IPS DF 6.9 (cell line): ENCODE data around the gene HSDL2.

Experiments
- DNase-seq: peaks from one replicate; pipeline ENCODE4 v3.0.0-alpha.2; 2013; ENCODE audit warnings: low read depth, low spot score
- H3K27ac ChIP-seq: one replicate; pipeline ENCODE4 v1.5.1; 2013; ENCODE audit warnings: low read length, control low read depth
- H3K27me3 ChIP-seq: 2 replicates; pipeline ENCODE4 v1.6.1; 2013; ENCODE audit warnings: mild to moderate bottlenecking, low read length; ENCODE audit not compliant: control insufficient read depth, insufficient read depth
- H3K36me3 ChIP-seq: 2 replicates; pipeline ENCODE4 v1.6.1; 2013; ENCODE audit warnings: low read length; ENCODE audit not compliant: control insufficient read depth, insufficient read depth
- H3K4me1 ChIP-seq: 2 replicates; pipeline ENCODE4 v1.6.1; 2013; ENCODE audit warnings: low read length; ENCODE audit not compliant: control insufficient read depth, insufficient read depth
- H3K4me3 ChIP-seq: 2 replicates; pipeline ENCODE4 v1.5.1; 2013; ENCODE audit warnings: mild to moderate bottlenecking, low read length
- H3K9me3 ChIP-seq: 2 replicates; pipeline ENCODE4 v1.6.1; 2013; ENCODE audit warnings: low read length, inconsistent platforms; ENCODE audit not compliant: control insufficient read depth, insufficient read depth
- WGBS: extraction: QIAGEN DNeasy Blood & Tissue Kit; methylation state at CpG from one replicate; pipeline ENCODE4 v1.1.7; 2013; ENCODE audit warnings: mixed read lengths, missing lambda C conversion rate; ENCODE audit not compliant: insufficient read length, insufficient coverage; 5-methylcytosine and 5-hydroxymethylcytosine counted together

HSDL2 gene

GRCh38 chr9:112341730-112342129 is 38.2 kb upstream of the HSDL2 start:
- Histone ChIP-seq H3K9me3 (no peaks in the 10 kb centered on the region), H3K27me3 (no peaks in the 10 kb centered on the region), H3K36me3 (no peaks in the 10 kb centered on the region), H3K4me1 (peaks cover 1% of the 10 kb centered on the region; the same call in 1 of the 2 replicates), H3K4me3 (no peak overlapping the region), H3K27ac (no peak overlapping the region)
- no peak for DNase-seq

DNA sequence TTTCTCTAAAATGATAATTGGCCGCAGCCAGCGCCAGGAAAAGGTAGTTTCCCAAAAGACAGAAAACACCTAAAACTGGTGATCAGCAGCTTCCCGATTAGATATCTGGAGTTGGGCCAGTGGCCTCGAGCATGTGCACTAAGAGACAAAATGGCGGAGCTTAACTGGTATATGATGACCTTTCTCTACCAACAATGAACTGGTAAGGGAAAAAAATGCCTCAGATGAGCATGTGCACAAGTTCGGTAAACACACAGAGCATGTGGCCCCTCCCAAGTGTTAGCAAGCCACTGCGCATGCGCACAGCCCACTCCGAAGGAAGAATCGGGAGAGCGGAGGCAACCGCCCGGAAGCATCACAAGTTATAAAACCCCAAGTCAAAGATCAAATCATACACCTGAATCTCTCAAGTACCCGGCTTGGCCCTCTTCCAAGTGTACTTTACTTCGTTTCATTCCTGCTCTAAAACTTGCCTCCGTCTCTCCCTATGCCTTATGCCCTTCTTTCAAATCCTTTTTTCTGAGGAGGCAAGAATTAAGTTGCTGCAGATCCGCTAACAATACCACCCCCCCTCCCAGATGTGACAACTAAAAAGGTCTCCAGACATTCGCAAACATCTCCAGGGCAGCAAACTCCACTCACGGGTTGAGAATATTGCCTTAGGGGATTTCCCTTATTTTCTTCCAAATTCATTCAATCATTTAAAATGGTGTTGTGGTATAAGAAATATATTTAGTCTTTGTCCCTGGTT is 31.5 kb upstream of the HSDL2 start:
- Histone ChIP-seq H3K27me3 (no peaks in the 10 kb centered on the region), H3K36me3 (no peaks in the 10 kb centered on the region), H3K27ac (no peak overlapping the region), H3K4me1 (peaks cover 2% of the 10 kb centered on the region; the same call in 1 of the 2 replicates), H3K9me3 (no peaks in the 10 kb centered on the region), H3K4me3 (no peak overlapping the region)
- DNase-seq: no peak
- WGBS: no CpG with 5 or more reads among the region's 19 CpGs

DNA sequence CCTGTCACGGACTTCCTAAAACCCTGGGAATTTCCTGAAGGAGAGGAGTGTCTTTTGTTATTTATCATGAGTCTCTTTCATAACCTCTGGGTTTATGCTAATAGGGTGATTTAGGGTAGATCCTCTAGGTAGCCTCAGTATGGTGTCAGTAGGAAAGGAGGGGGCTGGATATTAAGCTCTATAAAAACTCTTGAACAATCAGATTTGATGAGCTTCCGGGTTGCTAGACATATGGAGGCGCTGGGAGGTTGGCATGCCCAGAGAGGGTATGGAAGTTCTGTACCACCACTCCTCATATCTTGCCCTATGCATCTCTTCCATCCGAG is 30.9 kb upstream of the HSDL2 start:
- DNase-seq: no peak
- Histone ChIP-seq H3K27me3 (no peaks in the 10 kb centered on the region), H3K4me3 (no peak overlapping the region), H3K4me1 (peaks cover 2% of the 10 kb centered on the region; the same call in 1 of the 2 replicates), H3K9me3 (no peaks in the 10 kb centered on the region), H3K27ac (no peak overlapping the region), H3K36me3 (no peaks in the 10 kb centered on the region)
- WGBS: no CpG with 5 or more reads among the region's 4 CpGs

DNA sequence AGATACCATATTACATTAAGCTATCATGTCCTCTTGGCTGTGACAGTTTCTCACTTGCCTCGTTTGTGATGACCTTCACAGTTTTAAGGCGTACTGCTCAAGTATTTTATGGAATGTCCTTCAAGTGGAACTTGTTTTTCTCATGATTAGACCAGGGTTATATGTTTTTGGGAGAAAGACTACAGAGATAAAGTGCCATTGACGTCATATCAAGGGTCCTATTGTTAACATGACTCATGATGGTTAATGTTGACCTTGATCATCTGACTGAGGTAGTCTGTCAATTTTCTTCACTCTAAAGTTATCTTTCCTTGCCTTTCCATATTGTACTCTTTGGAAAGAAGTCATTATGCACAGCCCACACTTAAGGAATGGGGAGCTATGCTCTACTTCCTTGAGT is 28.7 kb upstream of the HSDL2 start:
- Histone ChIP-seq H3K36me3 (no peaks in the 10 kb centered on the region), H3K4me3 (no peak overlapping the region), H3K9me3 (no peaks in the 10 kb centered on the region), H3K4me1 (peaks cover 2% of the 10 kb centered on the region; the same call in 1 of the 2 replicates), H3K27ac (no peak overlapping the region), H3K27me3 (no peaks in the 10 kb centered on the region)
- no peak for DNase-seq
- WGBS: no CpG with 5 or more reads among the region's 3 CpGs

DNA sequence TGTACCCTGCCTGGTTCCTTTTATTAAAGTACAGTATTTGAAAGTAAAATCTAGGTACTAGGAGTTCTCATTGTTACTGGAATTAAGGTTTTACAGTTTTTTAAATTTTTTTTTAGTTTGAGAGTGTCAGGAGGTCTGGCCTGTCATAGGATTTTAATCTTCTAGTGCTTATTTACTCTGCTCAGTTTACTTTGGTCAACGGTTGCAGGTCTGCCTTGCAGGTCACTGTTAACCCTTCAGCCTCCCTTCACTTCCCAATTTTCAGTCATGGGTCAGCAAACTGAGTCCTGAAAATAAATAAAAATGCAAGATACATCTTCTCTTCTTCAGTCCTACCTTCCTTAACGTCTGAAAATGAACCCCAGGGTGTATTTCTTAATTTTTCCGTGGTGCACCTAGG is 27.7 kb upstream of the HSDL2 start:
- DNase-seq: no peak
- Histone ChIP-seq H3K27me3 (no peaks in the 10 kb centered on the region), H3K36me3 (no peaks in the 10 kb centered on the region), H3K4me1 (peaks cover 2% of the 10 kb centered on the region; the same call in 1 of the 2 replicates), H3K9me3 (no peaks in the 10 kb centered on the region), H3K4me3 (no peak overlapping the region), H3K27ac (no peak overlapping the region)
- no CpG with 5 or more reads among the region's 3 CpGs for WGBS

DNA sequence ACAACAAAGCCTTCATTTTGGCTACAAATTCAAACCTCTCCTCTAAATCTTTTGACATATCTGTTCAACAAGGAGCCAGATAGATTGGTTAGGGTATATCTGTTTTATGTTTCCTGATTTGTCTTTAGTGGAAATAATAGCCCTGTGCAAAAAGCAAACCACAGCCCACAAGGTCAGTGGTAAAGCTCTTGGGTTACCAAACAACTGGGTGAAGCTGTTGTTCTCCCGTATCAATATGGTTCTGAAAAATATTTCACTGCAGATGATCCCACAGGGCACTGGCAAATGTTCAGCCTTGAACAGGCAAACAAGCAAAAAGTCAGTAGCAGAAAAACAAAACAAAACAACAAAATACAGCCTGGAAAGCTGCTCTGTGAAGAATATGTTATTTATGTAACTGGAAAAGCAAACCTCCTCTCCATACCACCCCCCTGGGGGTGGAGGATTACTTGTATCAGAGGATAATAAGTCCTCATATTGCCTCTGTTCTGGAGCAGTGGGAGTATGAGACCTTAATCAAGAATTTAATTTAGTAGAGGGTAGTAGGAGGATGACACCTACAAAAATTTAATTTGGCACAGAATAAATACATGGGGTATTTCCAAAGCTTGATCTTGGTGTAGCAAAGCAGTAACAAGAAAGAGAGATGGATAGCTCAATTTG is 25.7 kb upstream of the HSDL2 start:
- Histone ChIP-seq H3K4me3 (no peak overlapping the region), H3K9me3 (no peaks in the 10 kb centered on the region), H3K4me1 (no peaks in the 10 kb centered on the region; the same call in 1 of the 2 replicates), H3K27me3 (no peaks in the 10 kb centered on the region), H3K36me3 (no peaks in the 10 kb centered on the region), H3K27ac (no peak overlapping the region)
- no CpG with 5 or more reads among the region's 1 CpG for WGBS
- no peak for DNase-seq

GRCh38 chr9:112355427-112355897 is 24.4 kb upstream of the HSDL2 start:
- no peak overlapping the region for H3K27ac ChIP-seq
- no peaks in the 10 kb centered on the region for H3K4me1 ChIP-seq
- WGBS: no CpG with 5 or more reads among the region's 8 CpGs
- no peaks in the 10 kb centered on the region for H3K27me3 ChIP-seq
- H3K36me3 ChIP-seq: no peaks in the 10 kb centered on the region
- no peak overlapping the region for H3K4me3 ChIP-seq
- H3K9me3 ChIP-seq: no peaks in the 10 kb centered on the region
- DNase-seq: no peak

DNA sequence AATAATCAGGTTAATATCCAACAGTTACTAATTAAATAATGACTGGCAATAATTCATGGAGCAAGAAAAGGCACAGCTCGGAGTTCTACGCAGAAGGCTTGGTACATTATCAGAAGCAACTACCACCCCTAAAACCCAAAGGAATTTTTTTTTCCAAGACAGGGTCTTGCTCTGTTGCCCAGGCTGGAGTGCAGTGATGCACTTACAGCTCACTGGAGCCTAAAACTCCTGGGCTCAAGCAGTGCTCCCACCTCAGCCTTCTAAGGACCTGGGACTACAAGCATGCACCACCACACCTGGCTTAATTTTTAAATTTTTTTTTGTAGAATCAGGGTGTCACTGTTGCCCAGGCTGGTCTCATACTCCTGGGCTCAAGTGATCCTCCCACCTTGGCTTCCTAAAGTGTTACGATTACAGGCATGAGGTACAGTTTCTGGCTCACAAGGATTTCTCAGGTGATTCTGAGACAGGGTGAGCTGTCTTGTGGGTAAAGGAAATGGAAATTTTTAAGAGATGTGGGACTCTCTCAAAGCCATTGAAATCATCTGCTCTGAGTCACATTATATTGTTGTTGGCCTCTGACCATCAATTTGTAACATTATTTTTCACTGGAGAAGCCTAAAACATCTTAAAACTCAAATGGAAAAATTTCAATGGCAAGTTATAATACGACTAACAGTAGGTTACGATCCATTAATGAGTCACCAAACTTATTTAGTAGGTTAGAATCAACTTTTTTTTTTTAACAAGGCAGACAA is 19.7 kb upstream of the HSDL2 start:
- no CpG with 5 or more reads among the region's 5 CpGs for WGBS
- no peak overlapping the region for H3K4me3 ChIP-seq
- H3K27me3 ChIP-seq: no peaks in the 10 kb centered on the region
- H3K27ac ChIP-seq: no peak overlapping the region
- H3K4me1 ChIP-seq: no peaks in the 10 kb centered on the region
- H3K9me3 ChIP-seq: no peaks in the 10 kb centered on the region
- no peak for DNase-seq
- no peaks in the 10 kb centered on the region for H3K36me3 ChIP-seq

- Histone ChIP-seq H3K27me3 (no peaks in the 10 kb centered on the region), H3K9me3 (no peaks in the 10 kb centered on the region), H3K36me3 (no peaks in the 10 kb centered on the region), H3K4me3 (no peak overlapping the region), H3K4me1 (no peaks in the 10 kb centered on the region), H3K27ac (no peak overlapping the region)
- no CpG with 5 or more reads among the region's 4 CpGs for WGBS
- DNase-seq: no peak
Measured at GRCh38 chr9:112361601-112362000, 18.3 kb upstream of the HSDL2 start.

- no CpG with 5 or more reads among the region's 3 CpGs for WGBS
- Histone ChIP-seq H3K36me3 (no peaks in the 10 kb centered on the region), H3K9me3 (no peaks in the 10 kb centered on the region; the same call in 1 of the 2 replicates)
Measured at GRCh38 chr9:112364761-112365160, 15.1 kb upstream of the HSDL2 start.

More at GRCh38 chr9:112364761-112365160, 15.1 kb upstream of the HSDL2 start:
- H3K4me3 ChIP-seq: no peak overlapping the region
- no peaks in the 10 kb centered on the region for H3K27me3 ChIP-seq
- H3K4me1 ChIP-seq: no peaks in the 10 kb centered on the region
- no peak overlapping the region for H3K27ac ChIP-seq
- DNase-seq: no peak
